K562 (cell line): ENCODE data around the gene ATP2A2. TPM values are rescaled to one million over a fixed set of nuclear protein-coding genes. Genes with fewer than 3 reads are reported as not detected.

Experiments
- ATAC-seq: fragments of 200-7000 bp; cut with Tn5 transposase; 3 replicates; pipeline ENCODE4 v1.9.1; 2020; ENCODE audit warnings: moderate library complexity
- BruUV-seq: library from RNA; stranded (reverse); fragments of 400-500 nt; replicated peaks from 2 replicates; lab custom pipeline; 2021; lab: Mats Ljungman, UMichigan
- CTCF ChIA-PET: fragments of 300-600 bp; formaldehyde crosslinking; extraction: SDS; loops from one replicate; lab custom pipeline; 2021; ENCODE audit warnings: low intra/inter-chr PET ratio; lab: Yijun Ruan, JAX
- POLR2A ChIA-PET: fragments of 300-600, 350-650 bp; sonication (Branson Sonifier 250); formaldehyde crosslinking; extraction: SDS; loops from one replicate; lab custom pipeline; 2021; ENCODE audit warnings: antibody characterized with exemption, inconsistent platforms; lab: Yijun Ruan, JAX
- DNase-seq, 4 experiments: peaks; one replicate each; pipeline versions ENCODE4 v3.0.0 to v3.0.0-alpha.2; 2011 to 2018; ENCODE audit warnings: low spot score in 3 of 4, mixed read lengths in 3 of 4; ENCODE audit errors: extremely low read depth in 1 of 4
- FAIRE-seq: peaks from 2 replicates; lab custom pipeline; 2011; peaks lifted over from hg19 to GRCh38; lab: Jason Lieb, UNC
- H2AFZ ChIP-seq: 2 replicates; pipeline ENCODE4 v1.6.0; 2011; ENCODE audit warnings: low read depth, low read length, control low read depth, inconsistent platforms
- H3K27ac ChIP-seq: fragments of 200-600 bp; 3 replicates; pipeline ENCODE4 v1.8.0; 2011; ENCODE audit warnings: low read depth, mild to moderate bottlenecking, control low read depth, inconsistent platforms, low read length, moderate library complexity, mixed read lengths; ENCODE audit errors: extremely low read depth
- H3K27me3 ChIP-seq, 2 experiments: fragments of 300-600 bp in 1 of 2; 2 replicates in 1 of 2; 3 replicates in 1 of 2; pipeline versions ENCODE4 v1.6.0 to v1.8.0; 2011; ENCODE audit warnings: inconsistent platforms in 2 of 2, low read length in 2 of 2, mild to moderate bottlenecking in 1 of 2, mixed read lengths in 1 of 2, moderate library complexity in 1 of 2; ENCODE audit not compliant: control insufficient read depth in 2 of 2, insufficient read depth in 2 of 2
- H3K36me3 ChIP-seq: fragments of 300-600 bp; 3 replicates; pipeline ENCODE4 v1.8.0; 2011; ENCODE audit warnings: mild to moderate bottlenecking, low read length, inconsistent platforms; ENCODE audit not compliant: control insufficient read depth, insufficient read depth
- H3K4me1 ChIP-seq, 2 experiments: fragments of 200-600 bp in 1 of 2; replicated peaks in 1 of 2; 2 replicates in 1 of 2; 3 replicates in 1 of 2; pipeline versions ENCODE4 v1.5.1 to v1.8.0; 2011; ENCODE audit warnings: inconsistent platforms in 2 of 2, low read length in 2 of 2, mild to moderate bottlenecking in 1 of 2, mixed read lengths in 1 of 2, moderate library complexity in 1 of 2; ENCODE audit not compliant: control insufficient read depth in 2 of 2, insufficient read depth in 2 of 2
- H3K4me2 ChIP-seq: 2 replicates; pipeline ENCODE4 v1.6.1; 2011; ENCODE audit warnings: low read length, control low read depth, inconsistent platforms, mixed read lengths; ENCODE audit not compliant: insufficient read depth
- H3K4me3 ChIP-seq: fragments of 200-600 bp; sonication (generic), shearing (Covaris generic); 2 replicates; pipeline ENCODE4 v1.5.1; 2016; ENCODE audit warnings: control low read depth, inconsistent platforms
- H3K79me2 ChIP-seq: fragments of 200-600 bp; 3 replicates; pipeline ENCODE4 v1.8.0; 2011; ENCODE audit warnings: low read length, inconsistent platforms; ENCODE audit not compliant: control insufficient read depth, insufficient read depth
- H3K9ac ChIP-seq, 2 experiments: 2 replicates each; pipeline versions ENCODE4 v1.6.0 to v1.6.1; 2011; ENCODE audit warnings: low read depth in 2 of 2, low read length in 2 of 2, control low read depth in 1 of 2, inconsistent platforms in 1 of 2, mild to moderate bottlenecking in 1 of 2, mixed read lengths in 1 of 2; ENCODE audit not compliant: insufficient read depth in 1 of 2
- H3K9me1 ChIP-seq: one replicate; pipeline ENCODE4 v1.6.0; 2011; ENCODE audit warnings: inconsistent platforms, mild to moderate bottlenecking, low read length, moderate library complexity; ENCODE audit not compliant: control insufficient read depth, insufficient read depth
- H3K9me3 ChIP-seq: replicated peaks from 2 replicates; pipeline ENCODE4 v1.5.1; 2011; ENCODE audit warnings: low read depth, low read length, inconsistent platforms; ENCODE audit not compliant: control insufficient read depth, insufficient read depth
- H4K20me1 ChIP-seq: replicated peaks from 2 replicates; pipeline ENCODE4 v1.6.1; 2011; ENCODE audit warnings: low read length, inconsistent platforms, mixed read lengths; ENCODE audit not compliant: control insufficient read depth, insufficient read depth
- ATF7 ChIP-seq: fragments of 450-650 bp; IDR thresholded peaks from 2 replicates; pipeline ENCODE4 v1.7.1; 2014; ENCODE audit warnings: mild to moderate bottlenecking, moderate library complexity
- TAL1 ChIP-seq: fragments of 450-650 bp; IDR thresholded peaks from 2 replicates; pipeline ENCODE4 v1.6.1; 2016; ENCODE audit warnings: mild to moderate bottlenecking
- TGIF2 ChIP-seq: sonication (generic); formaldehyde crosslinking; IDR thresholded peaks from 2 replicates; pipeline ENCODE4 v1.8.1; 2022; ENCODE audit warnings: mild to moderate bottlenecking, missing genetic modification reagents, moderate library complexity
- ZNF263 ChIP-seq: sonication (generic); formaldehyde crosslinking; IDR thresholded peaks from 2 replicates; pipeline ENCODE4 v1.8.0; 2022; ENCODE audit warnings: mild to moderate bottlenecking, missing genetic modification reagents, borderline replicate concordance
- ZNF830 ChIP-seq: fragments of 250-450 bp; sonication (Bioruptor Pico); IDR thresholded peaks from 2 replicates; pipeline ENCODE4 v1.5.0; 2021; ENCODE audit warnings: mild to moderate bottlenecking
- WGBS: fragments of 100-300 bp; shearing (Covaris generic); methylation state at CpG from one replicate; pipeline ENCODE4 v1.1.6; 2016; ENCODE audit warnings: low coverage, mixed read lengths; ENCODE audit not compliant: insufficient coverage; ENCODE audit errors: missing lambda C conversion rate; 5-methylcytosine and 5-hydroxymethylcytosine counted together
- in situ Hi-C: fragments of 300-500 bp; cut with MboI; formaldehyde crosslinking; loops from 4 replicates; pipeline ENCODE4 v1.15.0; 2018; ENCODE audit warnings: inconsistent platforms, mixed read lengths
- intact Hi-C: fragments of 100-400 bp; cut with micrococcal nuclease; formaldehyde crosslinking; loops from 2 replicates; pipeline ENCODE4 v1.14.2; 2022
- polyA plus RNA-seq, 8 experiments: library from polyadenylated mRNA; depleted of rRNA in 4 of 8; stranded (reverse) in 5 of 8; unstranded in 3 of 8; fragments of >200 nt; fragmentation: Nextera tagmentation in 2 of 8; fragmentation: Illumina TruSeq in 1 of 8; extraction: Ambion mirVana in 2 of 8; extraction: Trizol in 1 of 8; gene quantifications; 2 replicates each; pipeline versions ENCODE4 v1.2.1 to v1.2.3, GENCODE V29; 2011 to 2014; ENCODE audit warnings: inconsistent platforms in 1 of 8, missing spikeins in 1 of 8
- total RNA-seq, 7 experiments: library from RNA; depleted of rRNA in 6 of 7; stranded (reverse); fragments of >200 nt in 6 of 7; fragmentation: Illumina TruSeq in 2 of 7; extraction: Trizol in 2 of 7; gene quantifications; 2 replicates each; pipeline versions ENCODE4 v1.2.1 to v1.2.3, GENCODE V29; 2011 to 2021; ENCODE audit warnings: low replicate concordance in 1 of 7
- TF ChIP-seq, protein P1 (sequence below): sonication (generic); formaldehyde crosslinking; IDR thresholded peaks from 2 replicates; pipeline ENCODE4 v1.4.0; 2020; ENCODE audit warnings: mild to moderate bottlenecking, missing genetic modification reagents

The ATP2A2 gene
- total and polyA plus RNA-seq, 9 of the 15 experiments (the other 6 are each of a cell fraction or from before 2014, with no cell fraction given): 5.2 to 205 (median 51.6) TPM

DNA sequence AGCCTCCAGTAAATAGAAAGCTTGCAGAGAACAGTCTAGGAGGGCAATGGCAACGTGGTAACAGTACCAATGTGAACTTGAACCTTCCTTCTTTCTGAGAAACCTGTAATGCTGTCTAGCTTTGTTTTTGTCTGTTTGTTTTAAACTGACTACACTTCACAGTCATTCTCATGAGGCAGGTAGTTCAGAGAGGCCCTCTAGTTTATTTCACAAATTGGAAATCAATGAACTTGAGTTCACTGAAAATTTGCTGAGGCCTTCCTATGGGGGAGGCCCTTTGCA lies 2.9 kb upstream of the ATP2A2 start:
- intact Hi-C loops (no loop called here), in situ Hi-C loops (no loop called here)
- no peak overlapping the region for H3K4me3 ChIP-seq
- no peak overlapping the region for H3K27ac ChIP-seq
- no peak for TF ChIP-seq ATF7
- TF ChIP-seq ZNF830: no peak
- TF ChIP-seq ZNF263 (CRISPR knock-in tag): no peak
- no peak for TF ChIP-seq TGIF2 (CRISPR knock-in tag)
- TF ChIP-seq, protein P1, sequence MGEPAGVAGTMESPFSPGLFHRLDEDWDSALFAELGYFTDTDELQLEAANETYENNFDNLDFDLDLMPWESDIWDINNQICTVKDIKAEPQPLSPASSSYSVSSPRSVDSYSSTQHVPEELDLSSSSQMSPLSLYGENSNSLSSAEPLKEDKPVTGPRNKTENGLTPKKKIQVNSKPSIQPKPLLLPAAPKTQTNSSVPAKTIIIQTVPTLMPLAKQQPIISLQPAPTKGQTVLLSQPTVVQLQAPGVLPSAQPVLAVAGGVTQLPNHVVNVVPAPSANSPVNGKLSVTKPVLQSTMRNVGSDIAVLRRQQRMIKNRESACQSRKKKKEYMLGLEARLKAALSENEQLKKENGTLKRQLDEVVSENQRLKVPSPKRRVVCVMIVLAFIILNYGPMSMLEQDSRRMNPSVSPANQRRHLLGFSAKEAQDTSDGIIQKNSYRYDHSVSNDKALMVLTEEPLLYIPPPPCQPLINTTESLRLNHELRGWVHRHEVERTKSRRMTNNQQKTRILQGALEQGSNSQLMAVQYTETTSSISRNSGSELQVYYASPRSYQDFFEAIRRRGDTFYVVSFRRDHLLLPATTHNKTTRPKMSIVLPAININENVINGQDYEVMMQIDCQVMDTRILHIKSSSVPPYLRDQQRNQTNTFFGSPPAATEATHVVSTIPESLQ (CRISPR knock-in tag): no peak
- no peak for TF ChIP-seq TAL1
- DNase-seq: no peak
- peaks cover 21% of the 10 kb centered on the region for H3K79me2 ChIP-seq
- peaks cover 10% of the 10 kb centered on the region; the same call in 2 of the 3 replicates for H3K36me3 ChIP-seq
- no peak overlapping the region for H3K9ac ChIP-seq
- peak; percentile 35 for FAIRE-seq
- no TSS peak for BruUV-seq
- 45% methylated on average over 1 of the region's 1 CpG for WGBS
- H4K20me1 ChIP-seq: no peaks in the 10 kb centered on the region; the same call in none of the 2 replicates
- ATAC-seq: no peak
- peaks cover 11 to 18% of the 10 kb centered on the region in 2 experiments; a peak in 4 of 5 replicates for H3K4me1 ChIP-seq
- H3K9me3 ChIP-seq: no peaks in the 10 kb centered on the region
- H3K4me2 ChIP-seq: no peak overlapping the region
- H3K27me3 ChIP-seq: no peaks in the 10 kb centered on the region
- no peak overlapping the region for H2AFZ ChIP-seq
- CTCF ChIA-PET: no interaction called here
- POLR2A ChIA-PET: interaction anchor here (0.7 to 4.3 kb wide), 7 partner anchors 9 to 154 kb away, joined by 3 to 48 read pairs (median 5); partner anchors contain the start of gene IFT81
- H3K9me1 ChIP-seq: no peaks in the 10 kb centered on the region
